GM19023 (cell line): ENCODE measurements around the gene PTPRT.

ENCODE experiments used
- ATAC-seq: cut with Tn5 transposase; IDR thresholded peaks from one replicate; pipeline ENCODE4 v1.9.1; 2021; ENCODE audit warnings: mild to moderate bottlenecking, moderate library complexity; ENCODE audit not compliant: unreplicated experiment

The PTPRT gene

GRCh38 chr20:42341654-42342053, 848.1 kb downstream of the PTPRT start:
- no peak for ATAC-seq

- ATAC-seq, result no peak
These were observed 849.3 kb downstream of the PTPRT start for GRCh38 chr20:42340368-42340767.

- ATAC-seq, result no peak
These were observed 851.2 kb downstream of the PTPRT start for GRCh38 chr20:42338294-42339201.

- no peak for ATAC-seq
These were observed 853.1 kb downstream of the PTPRT start for GRCh38 chr20:42336576-42336975.

GRCh38 chr20:42319252-42320013, 870.3 kb downstream of the PTPRT start:
- no peak for ATAC-seq

- no peak for ATAC-seq
These were observed 876.0 kb downstream of the PTPRT start for GRCh38 chr20:42313704-42314103.

GRCh38 chr20:42309050-42309449, 880.7 kb downstream of the PTPRT start:
- no peak for ATAC-seq

- ATAC-seq, result no peak
These were observed 881.5 kb downstream of the PTPRT start for GRCh38 chr20:42308171-42308570.

- ATAC-seq, result no peak
These were observed 894.1 kb downstream of the PTPRT start for GRCh38 chr20:42295592-42295991.

- no peak for ATAC-seq
These were observed 894.7 kb downstream of the PTPRT start for GRCh38 chr20:42294976-42295375.

GRCh38 chr20:42281801-42282200, 907.9 kb downstream of the PTPRT start:
- no peak for ATAC-seq

- no peak for ATAC-seq
These were observed 912.7 kb downstream of the PTPRT start for GRCh38 chr20:42276718-42277602.

GRCh38 chr20:42274986-42275385, 914.7 kb downstream of the PTPRT start:
- ATAC-seq, result no peak

GRCh38 chr20:42272516-42272915, 917.2 kb downstream of the PTPRT start:
- ATAC-seq, result no peak

GRCh38 chr20:42270539-42270938, 919.2 kb downstream of the PTPRT start:
- no peak for ATAC-seq

GRCh38 chr20:42267793-42268384, 921.8 kb downstream of the PTPRT start:
- ATAC-seq, result no peak

- ATAC-seq, result no peak
These were observed 927.9 kb downstream of the PTPRT start for GRCh38 chr20:42261766-42262270.

- ATAC-seq, result no peak
These were observed 929.5 kb downstream of the PTPRT start for GRCh38 chr20:42260184-42260583.

- ATAC-seq, result no peak
These were observed 930.3 kb downstream of the PTPRT start for GRCh38 chr20:42259389-42259788.

- ATAC-seq, result no peak
These were observed 931.0 kb downstream of the PTPRT start for GRCh38 chr20:42258564-42259302.
